B cell (primary cell): ENCODE measurements around the gene CRELD2.

Source experiments
- EZH2 ChIP-seq: IDR thresholded peaks from 2 replicates; pipeline ENCODE4 v1.6.1; 2012; ENCODE audit warnings: borderline replicate concordance, low read depth, mild to moderate bottlenecking, moderate library complexity, low read length; ENCODE audit not compliant: insufficient read depth, poor library complexity, severe bottlenecking
- TF ChIP-seq, protein P1 (sequence below): fragments of 200-600 bp; IDR thresholded peaks from one replicate; pipeline ENCODE4 v1.8.0; 2022; ENCODE audit warnings: antibody characterized with exemption, mild to moderate bottlenecking

DNA sequence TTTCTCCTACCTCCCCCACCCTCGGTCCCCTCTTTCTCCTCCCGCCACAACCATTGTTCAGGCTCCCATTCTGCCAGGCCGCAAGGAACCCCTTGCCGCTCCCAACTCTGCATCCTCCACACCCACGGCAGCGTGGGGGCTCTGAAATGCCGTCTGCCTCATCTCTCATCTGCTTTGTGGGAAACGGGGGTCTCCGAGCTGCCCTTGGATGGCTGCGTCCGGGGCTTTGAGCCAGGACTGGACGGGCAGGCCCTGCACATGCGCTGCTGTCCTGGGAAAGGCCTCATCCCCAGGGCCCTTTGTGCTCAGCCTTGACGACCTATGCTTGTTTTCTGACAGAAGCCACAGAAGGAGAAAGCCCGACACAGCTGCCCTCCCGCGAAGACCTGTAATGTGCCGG, 8.5 kb downstream of the CRELD2 start:
- TF ChIP-seq, protein P1, sequence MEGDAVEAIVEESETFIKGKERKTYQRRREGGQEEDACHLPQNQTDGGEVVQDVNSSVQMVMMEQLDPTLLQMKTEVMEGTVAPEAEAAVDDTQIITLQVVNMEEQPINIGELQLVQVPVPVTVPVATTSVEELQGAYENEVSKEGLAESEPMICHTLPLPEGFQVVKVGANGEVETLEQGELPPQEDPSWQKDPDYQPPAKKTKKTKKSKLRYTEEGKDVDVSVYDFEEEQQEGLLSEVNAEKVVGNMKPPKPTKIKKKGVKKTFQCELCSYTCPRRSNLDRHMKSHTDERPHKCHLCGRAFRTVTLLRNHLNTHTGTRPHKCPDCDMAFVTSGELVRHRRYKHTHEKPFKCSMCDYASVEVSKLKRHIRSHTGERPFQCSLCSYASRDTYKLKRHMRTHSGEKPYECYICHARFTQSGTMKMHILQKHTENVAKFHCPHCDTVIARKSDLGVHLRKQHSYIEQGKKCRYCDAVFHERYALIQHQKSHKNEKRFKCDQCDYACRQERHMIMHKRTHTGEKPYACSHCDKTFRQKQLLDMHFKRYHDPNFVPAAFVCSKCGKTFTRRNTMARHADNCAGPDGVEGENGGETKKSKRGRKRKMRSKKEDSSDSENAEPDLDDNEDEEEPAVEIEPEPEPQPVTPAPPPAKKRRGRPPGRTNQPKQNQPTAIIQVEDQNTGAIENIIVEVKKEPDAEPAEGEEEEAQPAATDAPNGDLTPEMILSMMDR, result no peak
- TF ChIP-seq EZH2, result no peak
